HEK293 (cell line): ENCODE data around the gene SMARCB1.
A peak's percentile ranks its signal among the peaks of the same experiment; 100 is the strongest.

Experiments used
- CTCF ChIA-PET: fragments of 350-600 bp; formaldehyde crosslinking; extraction: SDS; loops from one replicate; lab custom pipeline; 2021; ENCODE audit warnings: antibody characterized with exemption; lab: Yijun Ruan, JAX
- POLR2A ChIA-PET: fragments of 300-600 bp; formaldehyde crosslinking; extraction: SDS; loops from one replicate; lab custom pipeline; 2020; ENCODE audit warnings: antibody characterized with exemption, inconsistent platforms; lab: Yijun Ruan, JAX
- H3K27ac ChIP-seq: fragments of 200-500 bp; sonication (Bioruptor generic); 2 replicates; pipeline ENCODE4 v1.5.1; 2014; ENCODE audit warnings: low read depth, low read length, control low read depth, inconsistent platforms; ENCODE audit errors: extremely low read depth
- H3K36me3 ChIP-seq, 2 experiments: fragments of 200-500 bp in 1 of 2; sonication (Bioruptor generic) in 1 of 2; 1 replicate in 1 of 2; 2 replicates in 1 of 2; pipeline ENCODE4 v1.5.1; 2014 to 2017; ENCODE audit warnings: inconsistent platforms in 2 of 2, low read length in 2 of 2; ENCODE audit not compliant: control insufficient read depth in 2 of 2, insufficient read depth in 1 of 2
- H3K4me1 ChIP-seq: fragments of 200-500 bp; sonication (Bioruptor generic); 2 replicates; pipeline ENCODE4 v1.5.1; 2014; ENCODE audit warnings: mild to moderate bottlenecking, low read length, inconsistent platforms; ENCODE audit not compliant: control insufficient read depth, insufficient read depth
- H3K4me3 ChIP-seq: 2 replicates; pipeline ENCODE4 v1.5.1; 2011; ENCODE audit warnings: low read depth, mild to moderate bottlenecking, control low read depth, low read length, moderate library complexity
- H3K9me3 ChIP-seq: fragments of 200-500 bp; sonication (Bioruptor generic); 2 replicates; pipeline ENCODE4 v1.5.1; 2014; ENCODE audit warnings: low read depth, low read length, inconsistent platforms; ENCODE audit not compliant: control insufficient read depth, insufficient read depth
- GFI1B ChIP-seq: fragments of 450-650 bp; formaldehyde crosslinking; IDR thresholded peaks from 2 replicates; pipeline ENCODE4 v1.5.1; 2016; ENCODE audit warnings: missing biosample characterization, missing genetic modification characterization
- GLI2 ChIP-seq: fragments of 450-650 bp; formaldehyde crosslinking; IDR thresholded peaks from 2 replicates; pipeline ENCODE4; 2017; ENCODE audit warnings: missing biosample characterization, missing genetic modification characterization, low read depth, borderline replicate concordance
- GLIS1 ChIP-seq: fragments of 450-650 bp; formaldehyde crosslinking; IDR thresholded peaks from 2 replicates; pipeline ENCODE4 v1.5.1; 2016; ENCODE audit warnings: missing biosample characterization, missing genetic modification characterization
- KLF7 ChIP-seq: fragments of 450-650 bp; formaldehyde crosslinking; IDR thresholded peaks from 2 replicates; pipeline ENCODE4 v1.5.1; 2016; ENCODE audit warnings: missing biosample characterization, missing genetic modification characterization, borderline replicate concordance
- PRDM6 ChIP-seq: fragments of 450-650 bp; formaldehyde crosslinking; IDR thresholded peaks from 2 replicates; pipeline ENCODE4 v1.5.1; 2017; ENCODE audit warnings: missing biosample characterization, missing genetic modification characterization
- REPIN1 ChIP-seq: fragments of 450-650 bp; formaldehyde crosslinking; IDR thresholded peaks from 2 replicates; pipeline ENCODE4 v1.5.1; 2017; ENCODE audit warnings: missing biosample characterization, missing genetic modification characterization, low read depth
- SCRT1 ChIP-seq: fragments of 450-650 bp; formaldehyde crosslinking; IDR thresholded peaks from 2 replicates; pipeline ENCODE4 v1.5.1; 2016; ENCODE audit warnings: missing biosample characterization, missing genetic modification characterization, borderline replicate concordance
- SETDB1 ChIP-seq: IDR thresholded peaks from one replicate; pipeline ENCODE4 v1.6.1; 2017; ENCODE audit warnings: mild to moderate bottlenecking, low read length, moderate library complexity, mixed read lengths; ENCODE audit not compliant: insufficient read length
- TRIM28 ChIP-seq: IDR thresholded peaks from 2 replicates; pipeline ENCODE4 v1.6.1; 2011; ENCODE audit warnings: low read length, control low read depth, borderline replicate concordance
- ZBTB44 ChIP-seq: fragments of 450-650 bp; IDR thresholded peaks from 2 replicates; pipeline ENCODE4 v1.5.1; 2018; ENCODE audit warnings: missing biosample characterization, mild to moderate bottlenecking, missing genetic modification characterization
- ZNF121 ChIP-seq: fragments of 450-650 bp; formaldehyde crosslinking; IDR thresholded peaks from 2 replicates; pipeline ENCODE4 v1.5.1; 2016; ENCODE audit warnings: missing biosample characterization, missing genetic modification characterization
- ZNF157 ChIP-seq: fragments of 450-650 bp; formaldehyde crosslinking; IDR thresholded peaks from 2 replicates; pipeline ENCODE4 v1.5.1; 2016; ENCODE audit warnings: missing biosample characterization, missing genetic modification characterization
- ZNF169 ChIP-seq: fragments of 450-650 bp; formaldehyde crosslinking; IDR thresholded peaks from 2 replicates; pipeline ENCODE4 v1.5.1; 2016; ENCODE audit warnings: missing biosample characterization, missing genetic modification characterization
- ZNF174 ChIP-seq: fragments of 450-650 bp; formaldehyde crosslinking; IDR thresholded peaks from 2 replicates; pipeline ENCODE4 v1.5.0; 2017; ENCODE audit warnings: missing biosample characterization, mild to moderate bottlenecking, missing genetic modification characterization
- ZNF26 ChIP-seq: fragments of 450-650 bp; formaldehyde crosslinking; IDR thresholded peaks from 2 replicates; pipeline ENCODE4 v1.5.1; 2016; ENCODE audit warnings: missing biosample characterization, missing genetic modification characterization
- ZNF274 ChIP-seq, 2 experiments: fragments of 200-500 bp in 1 of 2; fragments of 450-650 bp in 1 of 2; sonication (Bioruptor generic) in 1 of 2; formaldehyde crosslinking in 1 of 2; IDR thresholded peaks; 2 replicates each; pipeline versions ENCODE4 v1.5.1 to v1.6.1; 2014 to 2016; ENCODE audit warnings: borderline replicate concordance in 1 of 2, inconsistent platforms in 1 of 2, low read length in 1 of 2, missing biosample characterization in 1 of 2, missing genetic modification characterization in 1 of 2
- ZNF292 ChIP-seq: fragments of 450-650 bp; formaldehyde crosslinking; IDR thresholded peaks from 2 replicates; pipeline ENCODE4 v1.5.1; 2016; ENCODE audit warnings: low read depth, missing biosample characterization, missing genetic modification characterization, borderline replicate concordance
- ZNF366 ChIP-seq: fragments of 450-650 bp; formaldehyde crosslinking; conservative IDR thresholded peaks from 2 replicates; pipeline ENCODE4 v1.5.1; 2016; ENCODE audit warnings: missing biosample characterization, missing genetic modification characterization
- ZNF433 ChIP-seq: fragments of 450-650 bp; formaldehyde crosslinking; IDR thresholded peaks from 2 replicates; pipeline ENCODE4 v1.5.1; 2016; ENCODE audit warnings: missing biosample characterization, missing genetic modification characterization, low read depth
- ZNF558 ChIP-seq: fragments of 450-650 bp; formaldehyde crosslinking; IDR thresholded peaks from 2 replicates; pipeline ENCODE4 v1.5.1; 2016; ENCODE audit warnings: missing biosample characterization, missing genetic modification characterization
- ZNF692 ChIP-seq: fragments of 450-650 bp; formaldehyde crosslinking; IDR thresholded peaks from 2 replicates; pipeline ENCODE4 v1.5.1; 2016; ENCODE audit warnings: missing biosample characterization, missing genetic modification characterization

The SMARCB1 gene

GRCh38 chr22:23789638-23790037 lies 2.9 kb downstream of the SMARCB1 start:
- ChIA-PET POLR2A (interaction anchor here (1.0 to 2.0 kb wide), 4 partner anchors 8 to 105 kb away, joined by 3 to 7 read pairs (median 6); partner anchors contain the start of genes CHCHD10, MIF and ZNF70), CTCF (interaction anchor here (0.7 to 1.6 kb wide), 2 partner anchors 9 to 58 kb away, joined by 3 to 4 read pairs; no protein-coding TSS in a partner anchor)
- TF ChIP-seq SETDB1 (no peak), ZNF121 (tag by site-specific recombination) (no peak)

GRCh38 chr22:23790819-23791737 lies 4.3 kb downstream of the SMARCB1 start:
- no peak for TF ChIP-seq GLI2 (tag by site-specific recombination)
- TF ChIP-seq ZNF692 (tag by site-specific recombination), result no peak
- no peak for TF ChIP-seq ZNF174 (tag by site-specific recombination)
- TF ChIP-seq TRIM28, result no peak
- no peak for TF ChIP-seq REPIN1 (tag by site-specific recombination)
- no peak for TF ChIP-seq ZNF292 (tag by site-specific recombination)
- no peak for TF ChIP-seq ZNF366 (tag by site-specific recombination)
- Histone ChIP-seq H3K36me3 (peaks cover 38 to 56% of the 10 kb centered on the region in 2 experiments), H3K4me3 (no peak overlapping the region), H3K9me3 (no peaks in the 10 kb centered on the region), H3K27ac (0 out of 2 replicates have a peak overlapping the region, but pooled peaks have one; percentile 30), H3K4me1 (peaks cover 9% of the 10 kb centered on the region)
- ChIA-PET CTCF (no interaction called here), POLR2A (no interaction called here)

More at GRCh38 chr22:23789638-23790037, 2.9 kb downstream of the SMARCB1 start:
- H3K4me1 ChIP-seq, result peaks cover 9% of the 10 kb centered on the region
- peaks cover 24 to 42% of the 10 kb centered on the region in 2 experiments for H3K36me3 ChIP-seq
- no peaks in the 10 kb centered on the region for H3K9me3 ChIP-seq
- no peak overlapping the region for H3K27ac ChIP-seq
- no peak overlapping the region for H3K4me3 ChIP-seq

- Histone ChIP-seq H3K36me3 (peaks cover 46 to 63% of the 10 kb centered on the region in 2 experiments), H3K4me1 (peaks cover 9% of the 10 kb centered on the region), H3K4me3 (no peak overlapping the region), H3K9me3 (no peaks in the 10 kb centered on the region), H3K27ac (0 out of 2 replicates have a peak overlapping the region, but pooled peaks have one; percentile 30)
- ChIA-PET CTCF (interaction anchor here (0.7 to 1.2 kb wide), 3 partner anchors 17 to 23 kb away, joined by 3 to 6 read pairs (median 4); no protein-coding TSS in a partner anchor), POLR2A (no interaction called here)
- no peak for TF ChIP-seq ZBTB44 (tag by site-specific recombination)
- no peak for TF ChIP-seq ZNF274 (IDR thresholded peaks at IDR 0.05; ENCODE audit: low read length)
- TF ChIP-seq ZNF274 (tag by site-specific recombination; IDR thresholded peaks at IDR 0.05; ENCODE audit: borderline replicate concordance), result no peak
- no peak for TF ChIP-seq ZNF558
- TF ChIP-seq ZNF169, result no peak
- TF ChIP-seq GFI1B (tag by site-specific recombination), result no peak
- no peak for TF ChIP-seq SCRT1 (tag by site-specific recombination)
- TF ChIP-seq KLF7 (tag by site-specific recombination), result no peak
- TF ChIP-seq ZNF157 (tag by site-specific recombination), result no peak
- TF ChIP-seq ZNF433, result no peak
- no peak for TF ChIP-seq GLIS1 (tag by site-specific recombination)
- no peak for TF ChIP-seq ZNF26 (tag by site-specific recombination)
- TF ChIP-seq PRDM6 (tag by site-specific recombination), result no peak
Measured at GRCh38 chr22:23791738-23792645, 5.2 kb downstream of the SMARCB1 start.
